Measurements from ENCODE around the gene SRY.
"Not testable (repeated sequence)": the region's sequence is repeated elsewhere in the genome, so short reads cannot be mapped to it uniquely, and the experiment has no call there.

SRY gene

GRCh38 chrY:2787600-2787999 is at the start of gene SRY:
SRY (minus strand) TSS chrY:2787682; CDS start chrY:2787603, 79 bp downstream.
- no peak for DNase-seq

- DNase-seq, result no peak
These were observed 49.6 kb upstream of the SRY start for GRCh38 chrY:2837078-2837477.

GRCh38 chrY:2835230-2835629 is 47.7 kb upstream of the SRY start:
- DNase-seq, result no peak

- no peak for DNase-seq
These were observed 41.0 kb upstream of the SRY start for GRCh38 chrY:2828497-2828896.

GRCh38 chrY:2824471-2824870 is 37.0 kb upstream of the SRY start:
- DNase-seq, result no peak

- not testable (repeated sequence) for DNase-seq
These were observed 29.8 kb upstream of the SRY start for GRCh38 chrY:2817146-2817896.

GRCh38 chrY:2800246-2800645 is 12.8 kb upstream of the SRY start:
- no peak for DNase-seq

- no peak for DNase-seq
These were observed 10.5 kb upstream of the SRY start for GRCh38 chrY:2797991-2798390.

GRCh38 chrY:2796977-2797523 is 9.6 kb upstream of the SRY start:
- DNase-seq, result no peak

- no peak for DNase-seq
These were observed 2.3 kb upstream of the SRY start for GRCh38 chrY:2789756-2790155.

GRCh38 chrY:2786876-2787512 is 488 bp downstream of the SRY start:
- DNase-seq, result no peak
